NCI-H2029 treated with DMSO at 0.1 percent for 48 hours (cell line): ENCODE data around the gene RGCC.

Experiments
- DNase-seq: peaks from one replicate; lab custom pipeline; 2025; lab: John Stamatoyannopoulos, UW

RGCC gene

DNA sequence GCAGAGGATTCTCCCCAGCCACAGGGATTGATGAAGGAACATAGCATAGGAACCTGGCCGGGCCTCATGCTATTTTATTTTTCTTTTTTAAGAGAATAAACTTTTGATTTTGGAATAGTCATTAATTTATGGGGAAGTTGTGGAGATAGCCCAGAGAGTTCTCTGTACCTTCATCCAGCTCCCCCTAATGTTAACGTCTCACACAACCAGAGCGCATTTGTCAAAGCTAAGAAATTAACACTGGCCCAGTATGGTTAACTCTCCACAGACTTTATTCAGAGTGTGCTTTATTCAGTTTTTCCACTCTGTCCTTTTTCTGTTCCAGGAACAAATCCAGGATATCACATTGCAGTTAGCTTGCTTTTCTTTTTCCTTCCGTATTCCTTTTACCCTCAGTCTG, 59.4 kb downstream of the RGCC start:
- no peak for DNase-seq

DNA sequence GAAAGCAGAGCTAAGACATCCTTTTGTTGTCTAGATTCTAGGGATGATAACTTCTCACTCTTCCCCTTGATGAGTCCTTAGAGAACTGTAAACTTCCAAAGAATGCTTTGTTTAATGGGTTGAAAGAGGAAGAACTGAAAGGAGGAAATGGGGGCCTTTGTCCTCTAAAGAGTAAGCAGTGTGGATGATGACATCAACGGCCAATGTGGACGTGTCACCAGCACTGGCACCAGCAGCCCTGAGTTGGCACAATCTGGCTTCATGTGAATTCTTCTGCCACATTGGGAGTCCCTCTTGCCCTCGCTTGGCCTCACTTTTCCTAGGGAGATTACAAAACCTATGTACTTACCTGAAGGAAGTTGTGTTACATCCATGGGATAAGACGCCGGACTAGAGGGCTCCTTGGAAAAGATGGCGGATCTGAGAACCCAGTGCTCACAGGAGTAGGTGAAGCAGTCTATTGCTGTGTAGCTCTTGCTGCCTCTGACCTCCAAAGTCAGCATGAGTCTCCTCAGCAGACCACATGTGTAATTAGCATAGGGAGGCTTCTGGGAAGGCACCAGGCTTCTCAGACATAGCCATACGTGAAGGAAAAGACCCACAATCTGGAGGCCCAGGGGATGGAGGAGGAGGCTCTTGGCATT, 62.8 kb downstream of the RGCC start:
- DNase-seq: no peak
